ENCODE results near the gene PRLR. TPM values are rescaled to one million over a fixed set of nuclear protein-coding genes. Genes with fewer than 3 reads are reported as not detected.

The PRLR gene
- total RNA-seq, 1 donor from 2014 or later = 1.6 TPM

- H3K36me3 ChIP-seq = no peaks in the 10 kb centered on the region
- no peak overlapping the region for H3K4me3 ChIP-seq
- ATAC-seq = peak; percentile 87
- no peaks in the 10 kb centered on the region for H3K9me3 ChIP-seq
- no peaks in the 10 kb centered on the region for H3K4me1 ChIP-seq
- intact Hi-C loops (cut with DNase I) = no loop called here
- no peak overlapping the region for H3K27ac ChIP-seq
- peak; percentile 87 for TF ChIP-seq CTCF (IDR thresholded peaks at IDR 0.05)
- H3K27me3 ChIP-seq = no peaks in the 10 kb centered on the region
- DNase-seq = peak; percentile 66
These were observed 227.0 kb downstream of the PRLR start for GRCh38 chr5:35003018-35003957.

GRCh38 chr5:35002459-35002858 is 227.8 kb downstream of the PRLR start:
- no peaks in the 10 kb centered on the region for H3K27me3 ChIP-seq
- ATAC-seq (no peak), DNase-seq (no peak)
- H3K36me3 ChIP-seq = no peaks in the 10 kb centered on the region
- H3K4me1 ChIP-seq = no peaks in the 10 kb centered on the region
- TF ChIP-seq CTCF (IDR thresholded peaks at IDR 0.05) = no peak
- H3K9me3 ChIP-seq = no peaks in the 10 kb centered on the region
- H3K27ac ChIP-seq = no peak overlapping the region
- intact Hi-C loops (cut with DNase I) = no loop called here
- no peak overlapping the region for H3K4me3 ChIP-seq

GRCh38 chr5:35001842-35002241 is 228.4 kb downstream of the PRLR start:
- H3K27me3 ChIP-seq = no peaks in the 10 kb centered on the region
- no peak for ATAC-seq
- no peaks in the 10 kb centered on the region for H3K4me1 ChIP-seq
- no peak for TF ChIP-seq CTCF (IDR thresholded peaks at IDR 0.05)
- intact Hi-C loops (cut with DNase I) = no loop called here
- H3K4me3 ChIP-seq = no peak overlapping the region
- no peak overlapping the region for H3K27ac ChIP-seq
- H3K9me3 ChIP-seq = no peaks in the 10 kb centered on the region
- no peak for DNase-seq
- H3K36me3 ChIP-seq = no peaks in the 10 kb centered on the region

Other genes with a start within 250 kb of the PRLR start
- not detected for gene AGXT2, start 182.5 kb downstream of the PRLR start, total RNA-seq